ENCODE measurements around the gene RBM33.
"Not testable (repeated sequence)": the region's sequence is repeated elsewhere in the genome, so short reads cannot be mapped to it uniquely, and the experiment has no call there.

- TF ChIP-seq CTCF (IDR thresholded peaks at IDR 0.05); POLR2AphosphoS5 (IDR thresholded peaks at IDR 0.05; ENCODE audit: low read depth, low read length); REST (IDR thresholded peaks at IDR 0.05; ENCODE audit: insufficient read depth in 1 of 2, low read depth in 2 of 2, low read length in 1 of 2): not testable (repeated sequence)
These were observed 42.3 kb downstream of the RBM33 start for GRCh38 chr7:155686620-155687324.
